GM23338 (cell line): Measurements from ENCODE around the gene NR3C1. TPM values are rescaled to one million over a fixed set of nuclear protein-coding genes. Genes with fewer than 3 reads are reported as not detected.

Source experiments
- ATAC-seq: fragments of 200-7000 bp; cut with Tn5 transposase; 3 replicates; pipeline ENCODE4 v1.9.1; 2020
- DNase-seq: peaks from one replicate; pipeline ENCODE4 v3.0.0-alpha.2; 2015; ENCODE audit warnings: low spot score
- H2AFZ ChIP-seq: fragments of 200-600 bp; sonication (generic); 2 replicates; pipeline ENCODE4 v1.8.0; 2016; ENCODE audit warnings: antibody characterized with exemption, mild to moderate bottlenecking, moderate library complexity
- H3F3A ChIP-seq: fragments of 200-600 bp; sonication (generic); replicated peaks from 2 replicates; pipeline ENCODE4 v1.8.0; 2017; ENCODE audit warnings: antibody characterized with exemption, mixed run types, low read depth
- H3K27ac ChIP-seq: fragments of 200-600 bp; sonication (generic); 2 replicates; pipeline ENCODE4 v1.6.1; 2016; ENCODE audit warnings: low read depth
- H3K27me3 ChIP-seq: fragments of 200-600 bp; sonication (generic); 2 replicates; pipeline ENCODE4 v1.8.0; 2016; ENCODE audit warnings: mild to moderate bottlenecking, mixed run types, moderate library complexity; ENCODE audit not compliant: insufficient read depth
- H3K36me3 ChIP-seq: fragments of 200-600 bp; sonication (generic); 2 replicates; pipeline ENCODE4 v1.8.0; 2016; ENCODE audit warnings: mild to moderate bottlenecking; ENCODE audit not compliant: insufficient read depth
- H3K4me1 ChIP-seq: fragments of 200-600 bp; sonication (generic); 2 replicates; pipeline ENCODE4 v1.8.0; 2016; ENCODE audit warnings: mild to moderate bottlenecking, moderate library complexity; ENCODE audit not compliant: insufficient read depth
- H3K4me2 ChIP-seq: fragments of 200-600 bp; sonication (generic); 2 replicates; pipeline ENCODE4 v1.7.1; 2017; ENCODE audit warnings: mixed run types
- H3K4me3 ChIP-seq: fragments of 200-600 bp; sonication (generic); 2 replicates; pipeline ENCODE4 v1.6.1; 2016; ENCODE audit warnings: mixed run types
- H3K79me2 ChIP-seq: fragments of 200-600 bp; sonication (generic); replicated peaks from 2 replicates; pipeline ENCODE4 v1.8.0; 2017; ENCODE audit warnings: mild to moderate bottlenecking; ENCODE audit not compliant: insufficient read depth
- H3K9me2 ChIP-seq: fragments of 200-600 bp; sonication (generic); 2 replicates; pipeline ENCODE4 v1.8.0; 2017; ENCODE audit not compliant: insufficient read depth
- H4K20me1 ChIP-seq: fragments of 200-600 bp; sonication (generic); replicated peaks from 2 replicates; pipeline ENCODE4 v1.8.0; 2017; ENCODE audit warnings: mild to moderate bottlenecking; ENCODE audit not compliant: insufficient read depth
- H3K27ac Mint-ChIP-seq: 2 replicates; pipeline ENCODE4 v1.8.0; 2020; ENCODE audit warnings: inconsistent platforms, mild to moderate bottlenecking, moderate library complexity, mixed read lengths
- H3K27me3 Mint-ChIP-seq: 3 replicates; pipeline ENCODE4 v1.8.0; 2022; ENCODE audit warnings: low read depth, mild to moderate bottlenecking, moderate library complexity, mixed read lengths, inconsistent platforms; ENCODE audit not compliant: insufficient read depth, poor library complexity
- H3K36me3 Mint-ChIP-seq: 3 replicates; pipeline ENCODE4 v1.8.0; 2021; ENCODE audit warnings: low read depth, mild to moderate bottlenecking, inconsistent platforms, moderate library complexity, mixed read lengths
- H3K4me1 Mint-ChIP-seq: 3 replicates; pipeline ENCODE4 v1.8.0; 2020; ENCODE audit warnings: mild to moderate bottlenecking, inconsistent platforms, mixed read lengths
- H3K4me3 Mint-ChIP-seq: 3 replicates; pipeline ENCODE4 v1.8.0; 2021; ENCODE audit warnings: moderate library complexity, mild to moderate bottlenecking, inconsistent platforms, mixed read lengths
- H3K9me3 Mint-ChIP-seq: 3 replicates; pipeline ENCODE4 v1.8.0; 2020; ENCODE audit warnings: moderate library complexity, mild to moderate bottlenecking, inconsistent platforms, mixed read lengths
- CREB1 ChIP-seq: fragments of 250-450 bp; sonication (Bioruptor Pico); IDR thresholded peaks from 2 replicates; pipeline ENCODE4 v1.5.0; 2020; ENCODE audit warnings: low read depth, mild to moderate bottlenecking, moderate library complexity
- EZH2 ChIP-seq: fragments of 200-600 bp; sonication (generic); IDR thresholded peaks from one replicate; pipeline ENCODE4 v1.8.0; 2017; ENCODE audit warnings: antibody characterized with exemption, mild to moderate bottlenecking, low read depth; ENCODE audit not compliant: unreplicated experiment
- EZH2phosphoT487 ChIP-seq: fragments of 200-600 bp; sonication (generic); IDR thresholded peaks from one replicate; pipeline ENCODE4 v1.8.1; 2018; ENCODE audit warnings: antibody characterized with exemption; ENCODE audit not compliant: unreplicated experiment
- JUNB ChIP-seq: IDR thresholded peaks from one replicate; pipeline ENCODE4 v1.6.1; 2016; ENCODE audit warnings: antibody characterized with exemption; ENCODE audit not compliant: unreplicated experiment
- NANOG ChIP-seq: IDR thresholded peaks from 2 replicates; pipeline ENCODE4 v1.6.1; 2016; ENCODE audit warnings: antibody characterized with exemption, borderline replicate concordance
- POLR2AphosphoS5 ChIP-seq: IDR thresholded peaks from 2 replicates; pipeline ENCODE4 v1.6.1; 2016; ENCODE audit warnings: antibody characterized with exemption, low read depth
- STAT1 ChIP-seq: IDR thresholded peaks from one replicate; pipeline ENCODE4 v1.6.1; 2016; ENCODE audit warnings: antibody characterized with exemption; ENCODE audit not compliant: unreplicated experiment
- ZNF114 ChIP-seq: fragments of 250-450 bp; sonication (Bioruptor Pico); IDR thresholded peaks from 2 replicates; pipeline ENCODE4 v1.5.0; 2020; ENCODE audit warnings: mild to moderate bottlenecking, moderate library complexity
- ZNF331 ChIP-seq: fragments of 250-450 bp; sonication (Bioruptor Pico); IDR thresholded peaks from 2 replicates; pipeline ENCODE4 v1.5.0; 2020; ENCODE audit warnings: low read depth, mild to moderate bottlenecking, moderate library complexity
- polyA plus RNA-seq: library from polyadenylated mRNA; unstranded; fragments of >200 nt; fragmentation: Nextera tagmentation; extraction: Ambion mirVana; gene quantifications from 2 replicates; pipeline ENCODE4 v1.2.1, GENCODE V29; 2016
- total RNA-seq: library from RNA; depleted of rRNA; stranded (reverse); fragments of >200 nt; shearing (Covaris generic); gene quantifications from 2 replicates; pipeline ENCODE4 v1.2.3, GENCODE V29; 2014
- TF ChIP-seq, protein P1 (sequence below): fragments of 250-450 bp; sonication (Bioruptor Pico); IDR thresholded peaks from 2 replicates; pipeline ENCODE4 v1.5.0; 2020; ENCODE audit warnings: mild to moderate bottlenecking, moderate library complexity
- TF ChIP-seq, protein P2 (sequence below): IDR thresholded peaks from 2 replicates; pipeline ENCODE4 v1.6.1; 2016; ENCODE audit warnings: antibody characterized with exemption
- TF ChIP-seq, protein P3 (sequence below): IDR thresholded peaks from one replicate; pipeline ENCODE4 v1.6.1; 2018; ENCODE audit warnings: antibody characterized with exemption; ENCODE audit not compliant: unreplicated experiment
- TF ChIP-seq, protein P4 (sequence below), 2 experiments: fragments of 200-600 bp in 1 of 2; sonication (generic) in 1 of 2; conservative IDR thresholded peaks; 2 replicates each; pipeline versions ENCODE4 v1.5.1 to v1.6.1; 2016 to 2017; ENCODE audit warnings: antibody characterized with exemption in 2 of 2, low read depth in 2 of 2, mild to moderate bottlenecking in 2 of 2, moderate library complexity in 1 of 2

The NR3C1 gene
- total and polyA plus RNA-seq, 2 experiments from 2014 or later, result 1.2 to 4.6 TPM

DNA sequence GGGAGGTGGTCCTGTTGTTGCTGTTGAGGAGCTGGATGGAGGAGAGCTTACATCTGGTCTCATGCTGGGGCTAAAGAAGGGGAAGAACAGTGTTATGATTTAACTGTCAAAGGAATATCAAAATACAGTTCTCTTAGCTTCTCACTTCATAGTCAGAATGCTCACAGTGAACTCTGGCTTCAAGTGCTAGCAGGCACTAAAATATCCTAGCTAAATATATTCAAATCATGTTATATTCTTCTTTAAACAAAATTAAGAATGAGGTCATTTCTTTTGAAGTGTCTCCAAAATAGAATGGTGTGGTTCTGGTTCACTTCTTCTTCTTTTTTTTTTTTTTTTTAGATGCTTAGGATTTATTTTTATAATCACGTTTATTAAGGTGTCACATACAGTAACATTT is 89.4 kb downstream of the NR3C1 start:
- Histone ChIP-seq H3K79me2 (no peaks in the 10 kb centered on the region), H3K27me3 (no peaks in the 10 kb centered on the region), H3K4me2 (no peak overlapping the region), H3F3A (no peaks in the 10 kb centered on the region), H2AFZ (no peak overlapping the region), H3K9me2 (no peaks in the 10 kb centered on the region; the same call in 1 of the 2 replicates), H3K27ac (no peak overlapping the region), H3K36me3 (no peaks in the 10 kb centered on the region), H3K4me1 (no peaks in the 10 kb centered on the region), H4K20me1 (no peaks in the 10 kb centered on the region), H3K4me3 (no peak overlapping the region)
- ATAC-seq (no peak), DNase-seq (no peak)
- Mint-ChIP-seq H3K4me3 (no peak overlapping the region), H3K9me3 (no peaks in the 10 kb centered on the region), H3K36me3 (no peaks in the 10 kb centered on the region; the same call in 2 of the 3 replicates), H3K27me3 (no peaks in the 10 kb centered on the region), H3K4me1 (no peaks in the 10 kb centered on the region), H3K27ac (no peak overlapping the region)
- no peak for TF ChIP-seq EZH2
- TF ChIP-seq JUNB, result no peak
- no peak for TF ChIP-seq ZNF114 (CRISPR knock-in tag)
- TF ChIP-seq, protein P1, sequence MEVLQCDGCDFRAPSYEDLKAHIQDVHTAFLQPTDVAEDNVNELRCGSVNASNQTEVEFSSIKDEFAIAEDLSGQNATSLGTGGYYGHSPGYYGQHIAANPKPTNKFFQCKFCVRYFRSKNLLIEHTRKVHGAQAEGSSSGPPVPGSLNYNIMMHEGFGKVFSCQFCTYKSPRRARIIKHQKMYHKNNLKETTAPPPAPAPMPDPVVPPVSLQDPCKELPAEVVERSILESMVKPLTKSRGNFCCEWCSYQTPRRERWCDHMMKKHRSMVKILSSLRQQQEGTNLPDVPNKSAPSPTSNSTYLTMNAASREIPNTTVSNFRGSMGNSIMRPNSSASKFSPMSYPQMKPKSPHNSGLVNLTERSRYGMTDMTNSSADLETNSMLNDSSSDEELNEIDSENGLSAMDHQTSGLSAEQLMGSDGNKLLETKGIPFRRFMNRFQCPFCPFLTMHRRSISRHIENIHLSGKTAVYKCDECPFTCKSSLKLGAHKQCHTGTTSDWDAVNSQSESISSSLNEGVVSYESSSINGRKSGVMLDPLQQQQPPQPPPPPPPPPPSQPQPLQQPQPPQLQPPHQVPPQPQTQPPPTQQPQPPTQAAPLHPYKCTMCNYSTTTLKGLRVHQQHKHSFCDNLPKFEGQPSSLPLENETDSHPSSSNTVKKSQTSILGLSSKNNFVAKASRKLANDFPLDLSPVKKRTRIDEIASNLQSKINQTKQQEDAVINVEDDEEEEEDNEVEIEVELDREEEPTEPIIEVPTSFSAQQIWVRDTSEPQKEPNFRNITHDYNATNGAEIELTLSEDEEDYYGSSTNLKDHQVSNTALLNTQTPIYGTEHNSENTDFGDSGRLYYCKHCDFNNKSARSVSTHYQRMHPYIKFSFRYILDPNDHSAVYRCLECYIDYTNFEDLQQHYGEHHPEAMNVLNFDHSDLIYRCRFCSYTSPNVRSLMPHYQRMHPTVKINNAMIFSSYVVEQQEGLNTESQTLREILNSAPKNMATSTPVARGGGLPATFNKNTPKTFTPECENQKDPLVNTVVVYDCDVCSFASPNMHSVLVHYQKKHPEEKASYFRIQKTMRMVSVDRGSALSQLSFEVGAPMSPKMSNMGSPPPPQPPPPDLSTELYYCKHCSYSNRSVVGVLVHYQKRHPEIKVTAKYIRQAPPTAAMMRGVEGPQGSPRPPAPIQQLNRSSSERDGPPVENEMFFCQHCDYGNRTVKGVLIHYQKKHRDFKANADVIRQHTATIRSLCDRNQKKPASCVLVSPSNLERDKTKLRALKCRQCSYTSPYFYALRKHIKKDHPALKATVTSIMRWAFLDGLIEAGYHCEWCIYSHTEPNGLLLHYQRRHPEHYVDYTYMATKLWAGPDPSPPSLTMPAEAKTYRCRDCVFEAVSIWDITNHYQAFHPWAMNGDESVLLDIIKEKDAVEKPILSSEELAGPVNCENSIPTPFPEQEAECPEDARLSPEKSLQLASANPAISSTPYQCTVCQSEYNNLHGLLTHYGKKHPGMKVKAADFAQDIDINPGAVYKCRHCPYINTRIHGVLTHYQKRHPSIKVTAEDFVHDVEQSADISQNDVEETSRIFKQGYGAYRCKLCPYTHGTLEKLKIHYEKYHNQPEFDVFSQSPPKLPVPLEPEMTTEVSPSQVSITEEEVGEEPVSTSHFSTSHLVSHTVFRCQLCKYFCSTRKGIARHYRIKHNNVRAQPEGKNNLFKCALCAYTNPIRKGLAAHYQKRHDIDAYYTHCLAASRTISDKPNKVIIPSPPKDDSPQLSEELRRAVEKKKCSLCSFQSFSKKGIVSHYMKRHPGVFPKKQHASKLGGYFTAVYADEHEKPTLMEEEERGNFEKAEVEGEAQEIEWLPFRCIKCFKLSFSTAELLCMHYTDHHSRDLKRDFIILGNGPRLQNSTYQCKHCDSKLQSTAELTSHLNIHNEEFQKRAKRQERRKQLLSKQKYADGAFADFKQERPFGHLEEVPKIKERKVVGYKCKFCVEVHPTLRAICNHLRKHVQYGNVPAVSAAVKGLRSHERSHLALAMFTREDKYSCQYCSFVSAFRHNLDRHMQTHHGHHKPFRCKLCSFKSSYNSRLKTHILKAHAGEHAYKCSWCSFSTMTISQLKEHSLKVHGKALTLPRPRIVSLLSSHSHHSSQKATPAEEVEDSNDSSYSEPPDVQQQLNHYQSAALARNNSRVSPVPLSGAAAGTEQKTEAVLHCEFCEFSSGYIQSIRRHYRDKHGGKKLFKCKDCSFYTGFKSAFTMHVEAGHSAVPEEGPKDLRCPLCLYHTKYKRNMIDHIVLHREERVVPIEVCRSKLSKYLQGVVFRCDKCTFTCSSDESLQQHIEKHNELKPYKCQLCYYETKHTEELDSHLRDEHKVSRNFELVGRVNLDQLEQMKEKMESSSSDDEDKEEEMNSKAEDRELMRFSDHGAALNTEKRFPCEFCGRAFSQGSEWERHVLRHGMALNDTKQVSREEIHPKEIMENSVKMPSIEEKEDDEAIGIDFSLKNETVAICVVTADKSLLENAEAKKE, result no peak
- no peak for TF ChIP-seq CREB1 (CRISPR knock-in tag)
- no peak for TF ChIP-seq STAT1
- TF ChIP-seq EZH2phosphoT487, result no peak
- TF ChIP-seq ZNF331 (CRISPR knock-in tag), result no peak
- TF ChIP-seq, protein P2, sequence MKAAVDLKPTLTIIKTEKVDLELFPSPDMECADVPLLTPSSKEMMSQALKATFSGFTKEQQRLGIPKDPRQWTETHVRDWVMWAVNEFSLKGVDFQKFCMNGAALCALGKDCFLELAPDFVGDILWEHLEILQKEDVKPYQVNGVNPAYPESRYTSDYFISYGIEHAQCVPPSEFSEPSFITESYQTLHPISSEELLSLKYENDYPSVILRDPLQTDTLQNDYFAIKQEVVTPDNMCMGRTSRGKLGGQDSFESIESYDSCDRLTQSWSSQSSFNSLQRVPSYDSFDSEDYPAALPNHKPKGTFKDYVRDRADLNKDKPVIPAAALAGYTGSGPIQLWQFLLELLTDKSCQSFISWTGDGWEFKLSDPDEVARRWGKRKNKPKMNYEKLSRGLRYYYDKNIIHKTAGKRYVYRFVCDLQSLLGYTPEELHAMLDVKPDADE, result no peak
- TF ChIP-seq, protein P3, sequence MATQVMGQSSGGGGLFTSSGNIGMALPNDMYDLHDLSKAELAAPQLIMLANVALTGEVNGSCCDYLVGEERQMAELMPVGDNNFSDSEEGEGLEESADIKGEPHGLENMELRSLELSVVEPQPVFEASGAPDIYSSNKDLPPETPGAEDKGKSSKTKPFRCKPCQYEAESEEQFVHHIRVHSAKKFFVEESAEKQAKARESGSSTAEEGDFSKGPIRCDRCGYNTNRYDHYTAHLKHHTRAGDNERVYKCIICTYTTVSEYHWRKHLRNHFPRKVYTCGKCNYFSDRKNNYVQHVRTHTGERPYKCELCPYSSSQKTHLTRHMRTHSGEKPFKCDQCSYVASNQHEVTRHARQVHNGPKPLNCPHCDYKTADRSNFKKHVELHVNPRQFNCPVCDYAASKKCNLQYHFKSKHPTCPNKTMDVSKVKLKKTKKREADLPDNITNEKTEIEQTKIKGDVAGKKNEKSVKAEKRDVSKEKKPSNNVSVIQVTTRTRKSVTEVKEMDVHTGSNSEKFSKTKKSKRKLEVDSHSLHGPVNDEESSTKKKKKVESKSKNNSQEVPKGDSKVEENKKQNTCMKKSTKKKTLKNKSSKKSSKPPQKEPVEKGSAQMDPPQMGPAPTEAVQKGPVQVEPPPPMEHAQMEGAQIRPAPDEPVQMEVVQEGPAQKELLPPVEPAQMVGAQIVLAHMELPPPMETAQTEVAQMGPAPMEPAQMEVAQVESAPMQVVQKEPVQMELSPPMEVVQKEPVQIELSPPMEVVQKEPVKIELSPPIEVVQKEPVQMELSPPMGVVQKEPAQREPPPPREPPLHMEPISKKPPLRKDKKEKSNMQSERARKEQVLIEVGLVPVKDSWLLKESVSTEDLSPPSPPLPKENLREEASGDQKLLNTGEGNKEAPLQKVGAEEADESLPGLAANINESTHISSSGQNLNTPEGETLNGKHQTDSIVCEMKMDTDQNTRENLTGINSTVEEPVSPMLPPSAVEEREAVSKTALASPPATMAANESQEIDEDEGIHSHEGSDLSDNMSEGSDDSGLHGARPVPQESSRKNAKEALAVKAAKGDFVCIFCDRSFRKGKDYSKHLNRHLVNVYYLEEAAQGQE, result no peak
- no peak for TF ChIP-seq NANOG
- TF ChIP-seq POLR2AphosphoS5, result no peak
- TF ChIP-seq, protein P4, sequence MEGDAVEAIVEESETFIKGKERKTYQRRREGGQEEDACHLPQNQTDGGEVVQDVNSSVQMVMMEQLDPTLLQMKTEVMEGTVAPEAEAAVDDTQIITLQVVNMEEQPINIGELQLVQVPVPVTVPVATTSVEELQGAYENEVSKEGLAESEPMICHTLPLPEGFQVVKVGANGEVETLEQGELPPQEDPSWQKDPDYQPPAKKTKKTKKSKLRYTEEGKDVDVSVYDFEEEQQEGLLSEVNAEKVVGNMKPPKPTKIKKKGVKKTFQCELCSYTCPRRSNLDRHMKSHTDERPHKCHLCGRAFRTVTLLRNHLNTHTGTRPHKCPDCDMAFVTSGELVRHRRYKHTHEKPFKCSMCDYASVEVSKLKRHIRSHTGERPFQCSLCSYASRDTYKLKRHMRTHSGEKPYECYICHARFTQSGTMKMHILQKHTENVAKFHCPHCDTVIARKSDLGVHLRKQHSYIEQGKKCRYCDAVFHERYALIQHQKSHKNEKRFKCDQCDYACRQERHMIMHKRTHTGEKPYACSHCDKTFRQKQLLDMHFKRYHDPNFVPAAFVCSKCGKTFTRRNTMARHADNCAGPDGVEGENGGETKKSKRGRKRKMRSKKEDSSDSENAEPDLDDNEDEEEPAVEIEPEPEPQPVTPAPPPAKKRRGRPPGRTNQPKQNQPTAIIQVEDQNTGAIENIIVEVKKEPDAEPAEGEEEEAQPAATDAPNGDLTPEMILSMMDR (conservative IDR thresholded peaks at IDR 0.05; ENCODE audit: low read depth in 2 of 2), result no peak
